HepG2 (cell line): ENCODE measurements around the gene TWIST2. TPM values are rescaled to one million over a fixed set of nuclear protein-coding genes. Genes with fewer than 3 reads are reported as not detected.

Source experiments
- ATAC-seq: fragments of 200-7000 bp; cut with Tn5 transposase; 3 replicates; pipeline ENCODE4 v1.9.1; 2020; ENCODE audit warnings: mild to moderate bottlenecking, moderate library complexity
- BruUV-seq: library from RNA; stranded (reverse); fragments of 400-500 nt; replicated peaks from 2 replicates; lab custom pipeline; 2021; lab: Mats Ljungman, UMichigan
- CTCF ChIA-PET: fragments of 300-600 bp; formaldehyde crosslinking; extraction: SDS; loops from one replicate; lab custom pipeline; 2021; ENCODE audit warnings: low total read pairs, inconsistent platforms, low intra/inter-chr PET ratio; lab: Yijun Ruan, JAX
- POLR2A ChIA-PET: fragments of 350-600 bp; sonication (Branson Sonifier 250); formaldehyde crosslinking; loops from one replicate; lab custom pipeline; 2020; ENCODE audit warnings: antibody characterized with exemption, inconsistent platforms; lab: Yijun Ruan, JAX
- DNase-seq: peaks from one replicate; pipeline ENCODE4 v3.0.0-alpha.2; 2015; ENCODE audit warnings: low spot score
- FAIRE-seq: peaks from 3 replicates; lab custom pipeline; 2011; peaks lifted over from hg19 to GRCh38; lab: Jason Lieb, UNC
- H2AFZ ChIP-seq: one replicate; pipeline ENCODE4 v1.6.1; 2011; ENCODE audit warnings: low read length, inconsistent platforms
- H3K27ac ChIP-seq: fragments of 300-600 bp; 3 replicates; pipeline ENCODE4 v1.8.0; 2011; ENCODE audit warnings: mixed run types, mild to moderate bottlenecking, mixed read lengths, low read length, inconsistent platforms; ENCODE audit not compliant: insufficient read depth; ENCODE audit errors: extremely low read length
- H3K27me3 ChIP-seq, 2 experiments: fragments of 200-600 bp in 1 of 2; 2 replicates in 1 of 2; 3 replicates in 1 of 2; pipeline versions ENCODE4 v1.6.0 to v1.8.0; 2011; ENCODE audit warnings: low read length in 2 of 2, mild to moderate bottlenecking in 2 of 2, moderate library complexity in 2 of 2, inconsistent platforms in 1 of 2; ENCODE audit not compliant: insufficient read depth in 2 of 2, control insufficient read depth in 1 of 2
- H3K36me3 ChIP-seq, 2 experiments: fragments of 200-600 bp in 1 of 2; replicated peaks in 1 of 2; 2 replicates in 1 of 2; 3 replicates in 1 of 2; pipeline versions ENCODE4 v1.5.1 to v1.8.0; 2011; ENCODE audit warnings: low read length in 2 of 2, inconsistent platforms in 1 of 2; ENCODE audit not compliant: insufficient read depth in 2 of 2, control insufficient read depth in 1 of 2
- H3K4me1 ChIP-seq: 2 replicates; pipeline ENCODE4 v1.5.1; 2012; ENCODE audit warnings: low read length, inconsistent platforms; ENCODE audit not compliant: insufficient read depth
- H3K4me2 ChIP-seq: 2 replicates; pipeline ENCODE4 v1.6.0; 2011; ENCODE audit warnings: low read depth, low read length, inconsistent platforms
- H3K4me3 ChIP-seq, 3 experiments: fragments of 200-600 bp in 1 of 3; sonication (generic), shearing (Covaris generic) in 1 of 3; replicated peaks in 1 of 3; 2 replicates each; pipeline ENCODE4 v1.5.1; 2011 to 2016; ENCODE audit warnings: low read length in 3 of 3, inconsistent platforms in 2 of 3, low read depth in 2 of 3, mild to moderate bottlenecking in 2 of 3, control low read depth in 1 of 3, mixed read lengths in 1 of 3; ENCODE audit not compliant: insufficient read depth in 1 of 3
- H3K79me2 ChIP-seq: one replicate; pipeline ENCODE4 v1.6.1; 2011; ENCODE audit warnings: low read length, inconsistent platforms; ENCODE audit not compliant: insufficient read depth
- H3K9ac ChIP-seq: 2 replicates; pipeline ENCODE4 v1.6.0; 2011; ENCODE audit warnings: mild to moderate bottlenecking, low read depth, low read length, inconsistent platforms; ENCODE audit not compliant: insufficient read depth
- H3K9me3 ChIP-seq: 2 replicates; pipeline ENCODE4 v1.5.1; 2012; ENCODE audit warnings: mild to moderate bottlenecking, low read length
- H4K20me1 ChIP-seq: 2 replicates; pipeline ENCODE4 v1.6.0; 2011; ENCODE audit warnings: inconsistent platforms, mild to moderate bottlenecking, low read length, moderate library complexity; ENCODE audit not compliant: insufficient read depth
- CREB1 ChIP-seq, 2 experiments: fragments of 450-650 bp in 1 of 2; IDR thresholded peaks; 2 replicates each; pipeline ENCODE4 v1.6.1; 2016 to 2017; ENCODE audit warnings: control low read depth in 1 of 2, mild to moderate bottlenecking in 1 of 2, missing compliant biosample characterization in 1 of 2, missing genetic modification characterization in 1 of 2
- JUND ChIP-seq: sonication (generic); formaldehyde crosslinking; IDR thresholded peaks from 2 replicates; pipeline ENCODE4 v1.8.0; 2022; ENCODE audit warnings: mild to moderate bottlenecking, missing genetic modification reagents
- KAT7 ChIP-seq: IDR thresholded peaks from 2 replicates; pipeline ENCODE4 v1.6.1; 2018; ENCODE audit warnings: borderline replicate concordance, missing compliant biosample characterization
- KLF13 ChIP-seq: sonication (generic); formaldehyde crosslinking; IDR thresholded peaks from 2 replicates; pipeline ENCODE4 v1.4.0; 2020; ENCODE audit warnings: mild to moderate bottlenecking, missing genetic modification reagents
- MED1 ChIP-seq: sonication (generic); formaldehyde crosslinking; IDR thresholded peaks from 2 replicates; pipeline ENCODE4 v1.4.0; 2020; ENCODE audit warnings: missing genetic modification reagents
- PRMT3 ChIP-seq: sonication (generic); formaldehyde crosslinking; IDR thresholded peaks from 2 replicates; pipeline ENCODE4 v1.8.1; 2022; ENCODE audit warnings: low read depth, mild to moderate bottlenecking, moderate library complexity, missing genetic modification reagents, borderline replicate concordance
- SMARCE1 ChIP-seq: fragments of 450-650 bp; IDR thresholded peaks from 2 replicates; pipeline ENCODE4 v1.6.1; 2017; ENCODE audit warnings: borderline replicate concordance
- TFDP2 ChIP-seq: sonication (generic); formaldehyde crosslinking; IDR thresholded peaks from 2 replicates; pipeline ENCODE4 v1.4.0; 2020; ENCODE audit warnings: missing genetic modification reagents
- ZNF296 ChIP-seq: sonication (generic); formaldehyde crosslinking; conservative IDR thresholded peaks from 2 replicates; pipeline ENCODE4 v1.5.0; 2020; ENCODE audit warnings: mild to moderate bottlenecking, missing genetic modification reagents
- ZNF781 ChIP-seq: sonication (generic); formaldehyde crosslinking; IDR thresholded peaks from 2 replicates; pipeline ENCODE4 v1.5.1; 2020; ENCODE audit warnings: borderline replicate concordance, mild to moderate bottlenecking, missing genetic modification reagents; ENCODE audit errors: not compliant biosample characterization
- ZSCAN12 ChIP-seq: sonication (generic); formaldehyde crosslinking; IDR thresholded peaks from 2 replicates; pipeline ENCODE4 v1.9.0; 2021; ENCODE audit warnings: mild to moderate bottlenecking, missing genetic modification reagents
- WGBS: methylation state at CpG from one replicate; pipeline ENCODE4 v1.1.6; 2017; ENCODE audit warnings: low lambda C conversion rate; 5-methylcytosine and 5-hydroxymethylcytosine counted together
- in situ Hi-C: cut with HindIII; loops from 2 replicates; pipeline ENCODE4 v1.10.0; 2017; ENCODE audit warnings: low pct_unique_long_range_greater_than_20kb; ENCODE audit not compliant: extremely low pct_ligation_motif_present
- intact Hi-C: fragments of 100-400 bp; cut with micrococcal nuclease; formaldehyde crosslinking; loops from one replicate; pipeline ENCODE4 v1.10.0; 2022; ENCODE audit not compliant: unreplicated experiment
- polyA plus RNA-seq, 8 experiments: library from polyadenylated mRNA; depleted of rRNA in 3 of 8; stranded (reverse) in 7 of 8; unstranded in 1 of 8; fragments of >200 nt; fragmentation: Illumina TruSeq in 4 of 8; extraction: Trizol in 4 of 8; gene quantifications; 2 replicates each; pipeline versions ENCODE4 v1.2.1 to v1.2.3, GENCODE V29; 2011 to 2016; ENCODE audit warnings: low read depth in 4 of 8, missing spikeins in 1 of 8, mixed read lengths in 1 of 8; ENCODE audit not compliant: insufficient read depth in 1 of 8
- total RNA-seq, 5 experiments: library from RNA; depleted of rRNA; stranded (reverse); fragments of >200 nt; fragmentation: Illumina TruSeq; extraction: Trizol; gene quantifications; 2 replicates each; pipeline ENCODE4 v1.2.3, GENCODE V29; 2016; ENCODE audit warnings: low read depth in 1 of 5
- TF ChIP-seq, protein P1 (sequence below): sonication (generic); formaldehyde crosslinking; IDR thresholded peaks from 2 replicates; pipeline ENCODE4 v1.5.0; 2020; ENCODE audit warnings: mild to moderate bottlenecking, missing genetic modification reagents, borderline replicate concordance

Gene TWIST2
- total and polyA plus RNA-seq, 2 of the 13 experiments (the other 11 are each of a cell fraction or from before 2014, with no cell fraction given): 0.08 to 0.11 TPM

DNA sequence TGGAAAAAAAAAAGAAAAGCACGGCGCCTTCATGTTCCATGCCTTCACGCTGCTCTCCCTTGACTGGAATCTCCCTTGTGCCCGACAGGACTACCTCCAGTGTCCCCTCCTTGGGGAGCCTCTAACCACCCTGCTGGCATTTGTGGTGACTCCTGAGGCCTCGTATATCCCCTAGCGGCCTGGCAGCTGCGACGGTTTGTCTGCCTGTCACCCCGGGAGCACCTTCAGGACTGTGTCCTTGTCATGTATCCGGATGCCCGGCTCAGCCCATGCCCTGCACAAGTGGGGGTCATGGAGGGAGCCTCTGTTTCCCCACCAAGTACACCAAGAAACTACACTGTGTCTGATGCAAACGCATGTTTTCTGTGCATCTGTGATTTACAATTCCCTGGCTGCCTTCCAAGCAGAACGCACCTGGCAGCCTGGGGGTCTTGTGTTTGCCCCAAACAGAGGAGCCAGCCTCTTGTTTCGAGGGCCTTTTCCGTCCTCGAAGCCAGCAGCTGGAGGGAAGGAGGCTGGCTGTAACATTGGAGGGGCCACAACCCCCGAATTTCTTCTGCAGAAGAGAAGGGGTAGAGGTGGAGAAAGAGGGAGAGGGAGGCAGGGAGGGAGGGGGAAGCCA is 18.9 kb downstream of the TWIST2 start:
- Histone ChIP-seq H3K9ac (no peak overlapping the region), H3K27me3 (no peaks in the 10 kb centered on the region)
- 63% methylated on average over 17 of the region's 17 CpGs for WGBS
- TF ChIP-seq ZNF296: no peak
- TF ChIP-seq CREB1 (IDR thresholded peaks at IDR 0.05): no peak
- TF ChIP-seq CREB1 (CRISPR knock-in tag; IDR thresholded peaks at IDR 0.05): no peak
- no peak for TF ChIP-seq KAT7 (CRISPR knock-in tag)
- TF ChIP-seq PRMT3: no peak
- no peak for TF ChIP-seq TFDP2 (CRISPR knock-in tag)
- TF ChIP-seq KLF13 (CRISPR knock-in tag): no peak
- no peak for TF ChIP-seq ZNF781
- TF ChIP-seq JUND (CRISPR knock-in tag): no peak
- TF ChIP-seq SMARCE1: no peak
- TF ChIP-seq ZSCAN12: no peak
- no peak for TF ChIP-seq MED1 (CRISPR knock-in tag)
- TF ChIP-seq, protein P1, sequence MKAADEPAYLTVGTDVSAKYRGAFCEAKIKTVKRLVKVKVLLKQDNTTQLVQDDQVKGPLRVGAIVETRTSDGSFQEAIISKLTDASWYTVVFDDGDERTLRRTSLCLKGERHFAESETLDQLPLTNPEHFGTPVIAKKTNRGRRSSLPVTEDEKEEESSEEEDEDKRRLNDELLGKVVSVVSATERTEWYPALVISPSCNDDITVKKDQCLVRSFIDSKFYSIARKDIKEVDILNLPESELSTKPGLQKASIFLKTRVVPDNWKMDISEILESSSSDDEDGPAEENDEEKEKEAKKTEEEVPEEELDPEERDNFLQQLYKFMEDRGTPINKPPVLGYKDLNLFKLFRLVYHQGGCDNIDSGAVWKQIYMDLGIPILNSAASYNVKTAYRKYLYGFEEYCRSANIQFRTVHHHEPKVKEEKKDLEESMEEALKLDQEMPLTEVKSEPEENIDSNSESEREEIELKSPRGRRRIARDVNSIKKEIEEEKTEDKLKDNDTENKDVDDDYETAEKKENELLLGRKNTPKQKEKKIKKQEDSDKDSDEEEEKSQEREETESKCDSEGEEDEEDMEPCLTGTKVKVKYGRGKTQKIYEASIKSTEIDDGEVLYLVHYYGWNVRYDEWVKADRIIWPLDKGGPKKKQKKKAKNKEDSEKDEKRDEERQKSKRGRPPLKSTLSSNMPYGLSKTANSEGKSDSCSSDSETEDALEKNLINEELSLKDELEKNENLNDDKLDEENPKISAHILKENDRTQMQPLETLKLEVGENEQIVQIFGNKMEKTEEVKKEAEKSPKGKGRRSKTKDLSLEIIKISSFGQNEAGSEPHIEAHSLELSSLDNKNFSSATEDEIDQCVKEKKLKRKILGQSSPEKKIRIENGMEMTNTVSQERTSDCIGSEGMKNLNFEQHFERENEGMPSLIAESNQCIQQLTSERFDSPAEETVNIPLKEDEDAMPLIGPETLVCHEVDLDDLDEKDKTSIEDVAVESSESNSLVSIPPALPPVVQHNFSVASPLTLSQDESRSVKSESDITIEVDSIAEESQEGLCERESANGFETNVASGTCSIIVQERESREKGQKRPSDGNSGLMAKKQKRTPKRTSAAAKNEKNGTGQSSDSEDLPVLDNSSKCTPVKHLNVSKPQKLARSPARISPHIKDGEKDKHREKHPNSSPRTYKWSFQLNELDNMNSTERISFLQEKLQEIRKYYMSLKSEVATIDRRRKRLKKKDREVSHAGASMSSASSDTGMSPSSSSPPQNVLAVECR (CRISPR knock-in tag): no peak
- TF ChIP-seq, all 625 proteins: peak for 0
- Histone ChIP-seq H4K20me1 (no peaks in the 10 kb centered on the region), H3K79me2 (no peaks in the 10 kb centered on the region), H3K4me3 (no peak overlapping the region), H3K27ac (no peak overlapping the region), H3K4me2 (no peak overlapping the region), H2AFZ (no peak overlapping the region), H3K9me3 (no peaks in the 10 kb centered on the region), H3K36me3 (no peaks in the 10 kb centered on the region), H3K4me1 (peaks cover 65% of the 10 kb centered on the region)
- FAIRE-seq (no peak), ATAC-seq (no peak), DNase-seq (no peak)
- ChIA-PET POLR2A (no interaction called here), CTCF (no interaction called here)
- intact Hi-C loops (no loop called here), in situ Hi-C loops (no loop called here)
- BruUV-seq: no TSS peak
